Choroid plexus epithelial cell (primary cell): Measurements from ENCODE around the gene GALNT9.

Source experiments
- DNase-seq: peaks from one replicate; pipeline ENCODE4 v3.0.0-alpha.2; 2010; ENCODE audit warnings: low read depth
- H3K4me3 ChIP-seq: 2 replicates; pipeline ENCODE4 v1.5.1; 2011; ENCODE audit warnings: low read depth, mild to moderate bottlenecking, control low read depth, low read length, moderate library complexity
- CTCF ChIP-seq: conservative IDR thresholded peaks from 2 replicates; pipeline ENCODE4 v1.5.1; 2011; ENCODE audit warnings: low read depth, mild to moderate bottlenecking, control low read depth, inconsistent platforms, low read length, moderate library complexity

Gene GALNT9

GRCh38 chr12:132170637-132171292 lies 158.6 kb downstream of the GALNT9 start:
- no peak overlapping the region for H3K4me3 ChIP-seq
- no peak for TF ChIP-seq CTCF
- no peak for DNase-seq

GRCh38 chr12:132170094-132170636 lies 159.2 kb downstream of the GALNT9 start:
- peak; percentile 17 for DNase-seq
- no peak overlapping the region for H3K4me3 ChIP-seq
- no peak for TF ChIP-seq CTCF

- DNase-seq: no peak
- no peak for TF ChIP-seq CTCF
- H3K4me3 ChIP-seq: no peak overlapping the region
Observed at GRCh38 chr12:132169376-132169775, 160.0 kb downstream of the GALNT9 start.

- no peak for DNase-seq
- TF ChIP-seq CTCF: no peak
- no peak overlapping the region for H3K4me3 ChIP-seq
Observed at GRCh38 chr12:132168311-132169031, 160.9 kb downstream of the GALNT9 start.

- H3K4me3 ChIP-seq: no peak overlapping the region
- TF ChIP-seq CTCF: no peak
- DNase-seq: no peak
Observed at GRCh38 chr12:132167611-132168310, 161.6 kb downstream of the GALNT9 start.

GRCh38 chr12:132166801-132167591 lies 162.4 kb downstream of the GALNT9 start:
- no peak for TF ChIP-seq CTCF
- no peak for DNase-seq
- H3K4me3 ChIP-seq: no peak overlapping the region
